BJ (cell line): Measurements from ENCODE around the gene NDRG4. TPM values are rescaled to one million over a fixed set of nuclear protein-coding genes. Genes with fewer than 3 reads are reported as not detected.

Source experiments
- CTCF ChIA-PET: fragments of 350-600 bp; formaldehyde crosslinking; extraction: SDS; loops from one replicate; lab custom pipeline; 2021; ENCODE audit warnings: antibody characterized with exemption, inconsistent platforms; lab: Yijun Ruan, JAX
- POLR2A ChIA-PET: fragments of 300-600 bp; sonication (Branson Sonifier 250); formaldehyde crosslinking; extraction: SDS; loops from one replicate; lab custom pipeline; 2021; ENCODE audit warnings: antibody characterized with exemption; lab: Charles Lee
- DNase-seq: peaks from one replicate; pipeline ENCODE4 v3.0.0-alpha.2; 2011; ENCODE audit warnings: low read depth
- H3K27me3 ChIP-seq: 2 replicates; pipeline ENCODE4 v1.6.0; 2011; ENCODE audit warnings: low read length; ENCODE audit not compliant: control insufficient read depth, insufficient read depth
- H3K36me3 ChIP-seq: 2 replicates; pipeline ENCODE4 v1.5.1; 2011; ENCODE audit warnings: low read length; ENCODE audit not compliant: control insufficient read depth, insufficient read depth
- H3K4me3 ChIP-seq: 2 replicates; pipeline ENCODE4 v1.5.1; 2011; ENCODE audit warnings: low read depth, mild to moderate bottlenecking, control low read depth, low read length
- polyA plus RNA-seq: library from polyadenylated mRNA; depleted of rRNA; stranded (reverse); fragments of >200 nt; gene quantifications from 2 replicates; pipeline ENCODE4 v1.2.3, GENCODE V29; 2011
- TF ChIP-seq, protein P1 (sequence below): IDR thresholded peaks from 2 replicates; pipeline ENCODE4 v1.5.1; 2011; ENCODE audit warnings: low read depth, mild to moderate bottlenecking, control low read depth, inconsistent platforms, low read length, moderate library complexity; ENCODE audit not compliant: insufficient read depth

Gene NDRG4
- polyA plus RNA-seq, 1 experiment = 20.7 TPM

DNA sequence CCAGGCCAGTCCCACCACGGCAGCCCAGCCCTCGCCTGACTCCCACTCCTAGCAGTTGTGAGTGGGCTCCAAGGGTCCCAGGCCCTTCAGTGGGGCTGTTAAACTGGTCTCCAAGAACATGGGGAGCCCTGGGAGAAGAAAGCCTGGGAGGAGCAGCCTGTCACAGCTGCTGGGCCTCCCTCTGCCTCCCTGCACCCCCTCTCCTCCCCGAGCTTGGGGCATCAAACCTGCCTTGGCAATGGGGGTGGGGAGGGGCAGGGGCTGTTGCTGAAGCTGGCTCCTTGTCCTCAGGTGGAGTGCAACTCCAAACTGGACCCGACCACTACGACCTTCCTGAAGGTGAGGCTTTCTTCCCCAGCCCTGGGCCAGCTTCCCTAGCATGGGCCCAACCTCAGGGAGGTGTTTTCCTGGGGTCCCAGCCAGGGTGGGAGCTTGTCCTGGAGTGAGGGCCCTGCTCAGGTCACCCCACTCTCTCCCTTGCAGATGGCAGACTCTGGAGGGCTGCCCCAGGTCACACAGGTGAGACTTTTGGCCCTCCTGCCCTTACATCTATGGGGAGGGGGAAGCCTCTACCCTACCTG lies 8.8 kb downstream of the NDRG4 start:
- TF ChIP-seq, protein P1, sequence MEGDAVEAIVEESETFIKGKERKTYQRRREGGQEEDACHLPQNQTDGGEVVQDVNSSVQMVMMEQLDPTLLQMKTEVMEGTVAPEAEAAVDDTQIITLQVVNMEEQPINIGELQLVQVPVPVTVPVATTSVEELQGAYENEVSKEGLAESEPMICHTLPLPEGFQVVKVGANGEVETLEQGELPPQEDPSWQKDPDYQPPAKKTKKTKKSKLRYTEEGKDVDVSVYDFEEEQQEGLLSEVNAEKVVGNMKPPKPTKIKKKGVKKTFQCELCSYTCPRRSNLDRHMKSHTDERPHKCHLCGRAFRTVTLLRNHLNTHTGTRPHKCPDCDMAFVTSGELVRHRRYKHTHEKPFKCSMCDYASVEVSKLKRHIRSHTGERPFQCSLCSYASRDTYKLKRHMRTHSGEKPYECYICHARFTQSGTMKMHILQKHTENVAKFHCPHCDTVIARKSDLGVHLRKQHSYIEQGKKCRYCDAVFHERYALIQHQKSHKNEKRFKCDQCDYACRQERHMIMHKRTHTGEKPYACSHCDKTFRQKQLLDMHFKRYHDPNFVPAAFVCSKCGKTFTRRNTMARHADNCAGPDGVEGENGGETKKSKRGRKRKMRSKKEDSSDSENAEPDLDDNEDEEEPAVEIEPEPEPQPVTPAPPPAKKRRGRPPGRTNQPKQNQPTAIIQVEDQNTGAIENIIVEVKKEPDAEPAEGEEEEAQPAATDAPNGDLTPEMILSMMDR = no peak
- ChIA-PET POLR2A (no interaction called here), CTCF (interaction anchor here (0.6 to 1.4 kb wide), 4 partner anchors 8 to 156 kb away, joined by 3 to 4 read pairs (median 4); no protein-coding TSS in a partner anchor)
- peaks cover 4% of the 10 kb centered on the region; the same call in 1 of the 2 replicates for H3K36me3 ChIP-seq
- no peak overlapping the region for H3K4me3 ChIP-seq
- H3K27me3 ChIP-seq = no peaks in the 10 kb centered on the region
- DNase-seq = no peak

DNA sequence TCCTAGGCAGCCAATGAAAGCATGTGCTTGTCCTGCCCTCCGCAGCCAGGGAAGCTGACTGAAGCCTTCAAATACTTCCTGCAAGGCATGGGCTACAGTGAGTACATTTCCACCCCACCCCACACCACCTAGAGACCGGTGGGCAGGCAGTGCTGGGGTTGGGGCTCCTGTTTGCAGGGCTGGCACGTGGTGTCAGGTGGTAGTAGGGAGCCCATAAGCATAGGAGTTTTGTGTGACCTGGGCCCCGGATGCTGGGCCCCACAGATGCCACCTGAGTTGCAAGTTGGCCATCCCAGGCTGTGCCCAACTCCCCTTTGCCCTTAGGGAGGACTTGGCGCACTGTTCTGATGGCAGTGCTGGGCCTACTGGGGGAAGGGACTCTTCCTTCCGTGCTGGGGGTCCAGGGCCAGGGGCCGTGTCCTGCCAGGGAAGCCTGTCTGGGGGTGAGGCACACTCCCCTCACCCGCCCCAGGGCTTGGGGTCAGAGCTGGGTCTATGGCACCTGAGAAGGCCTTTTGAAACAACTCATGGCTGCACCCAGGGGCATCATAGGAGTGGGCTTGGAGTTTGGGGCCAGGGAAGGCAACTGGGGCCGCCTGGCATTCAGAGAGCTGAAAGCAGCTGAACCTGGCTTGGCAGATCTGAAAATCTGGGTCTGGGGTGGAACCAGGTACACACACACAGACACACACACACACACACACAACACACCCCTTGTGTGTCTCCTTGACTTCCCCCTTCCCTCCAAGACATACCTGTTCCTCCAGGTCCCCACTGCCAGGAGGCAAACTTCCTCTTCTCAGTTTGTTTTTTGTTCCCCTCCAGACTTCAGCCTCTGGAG lies 9.5 kb downstream of the NDRG4 start:
- peaks cover 2% of the 10 kb centered on the region; the same call in 1 of the 2 replicates for H3K36me3 ChIP-seq
- CTCF ChIA-PET = interaction anchor here (0.6 to 1.4 kb wide), 6 partner anchors 8 to 155 kb away, joined by 3 to 5 read pairs (median 4); no protein-coding TSS in a partner anchor
- no peak for DNase-seq
- no peaks in the 10 kb centered on the region for H3K27me3 ChIP-seq
- POLR2A ChIA-PET = no interaction called here
- TF ChIP-seq, protein P1 = no peak
- H3K4me3 ChIP-seq = no peak overlapping the region

DNA sequence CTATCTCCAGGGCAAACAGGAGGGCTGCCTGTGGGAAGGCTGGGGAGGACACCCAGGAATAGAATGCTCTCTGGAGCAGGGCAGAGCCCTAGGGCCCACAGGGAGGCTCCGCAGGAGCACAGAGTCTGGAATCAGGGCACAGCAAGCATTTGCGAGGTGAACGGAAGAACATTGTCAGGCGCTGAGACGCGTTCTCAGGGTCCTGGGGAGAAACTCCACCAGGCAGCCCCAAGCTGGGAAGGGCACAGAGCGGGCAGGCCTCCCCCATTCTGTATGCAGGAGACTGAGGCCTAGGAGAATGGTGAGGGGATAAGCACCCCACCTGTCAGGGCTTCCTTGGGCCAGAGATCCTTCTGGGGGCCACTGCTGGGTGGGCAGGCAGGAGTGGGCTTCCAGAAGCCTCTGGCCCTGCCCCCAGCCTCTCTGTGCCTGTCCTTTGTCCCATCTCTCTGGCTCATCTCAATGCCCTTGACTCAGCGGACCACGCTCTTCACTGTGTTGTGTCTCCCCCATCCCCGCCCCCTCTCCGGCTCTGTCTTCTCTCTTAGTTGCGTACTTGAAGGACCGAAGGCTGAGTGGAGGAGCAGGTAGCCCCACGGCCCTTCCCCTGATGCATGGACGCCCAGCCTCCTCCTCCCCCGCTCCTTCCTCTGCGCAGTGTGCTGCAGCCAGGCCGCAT lies 10.3 kb downstream of the NDRG4 start:
- TF ChIP-seq, protein P1 = no peak
- DNase-seq = no peak
- H3K36me3 ChIP-seq = 0 out of 2 replicates have a peak, but pooled peaks cover 1% of the 10 kb centered on the region
- H3K4me3 ChIP-seq = no peak overlapping the region
- no peaks in the 10 kb centered on the region for H3K27me3 ChIP-seq
- ChIA-PET POLR2A (no interaction called here), CTCF (interaction anchor here (0.6 to 5.5 kb wide), 7 partner anchors 7 to 152 kb away, joined by 3 to 30 read pairs (median 4); partner anchors contain the start of gene NDRG4)

DNA sequence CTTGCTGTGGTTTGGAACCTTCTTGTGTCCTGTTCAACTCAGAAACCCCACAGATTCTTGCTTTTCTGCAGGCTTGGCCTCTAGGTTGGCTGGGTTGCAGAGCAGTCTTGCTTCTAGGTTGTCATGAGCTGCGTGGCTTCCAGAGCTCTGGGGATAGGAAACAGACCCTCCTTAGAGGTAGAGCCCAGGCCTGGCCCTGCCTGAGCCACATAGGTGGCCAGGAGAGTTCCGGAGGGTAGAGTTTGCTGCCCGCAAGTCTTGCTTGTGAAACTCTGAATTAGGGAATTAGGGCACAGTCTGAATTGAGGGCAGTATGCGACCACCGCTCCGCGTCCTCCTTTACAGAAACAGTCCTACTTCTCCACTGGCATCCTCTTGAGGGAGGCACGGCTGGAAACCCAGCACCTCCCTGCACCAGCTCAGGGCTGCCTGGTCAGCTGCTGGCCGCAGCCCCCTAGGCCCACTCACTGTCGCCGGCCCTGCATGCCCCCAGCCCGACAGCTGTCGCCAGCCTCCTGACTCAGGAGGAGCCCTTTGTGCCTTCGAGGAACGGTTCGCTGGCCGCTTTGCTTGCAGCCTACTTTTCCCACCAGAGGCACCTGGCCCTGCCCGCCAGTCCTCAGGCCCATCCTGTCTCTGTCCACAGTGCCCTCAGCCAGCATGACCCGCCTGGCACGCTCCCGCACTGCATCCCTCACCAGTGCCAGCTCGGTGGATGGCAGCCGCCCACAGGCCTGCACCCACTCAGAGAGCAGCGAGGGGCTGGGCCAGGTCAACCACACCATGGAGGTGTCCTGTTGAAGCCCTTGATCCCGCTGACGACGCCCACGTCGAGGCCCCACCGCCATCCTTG lies 11.1 kb downstream of the NDRG4 start:
- TF ChIP-seq, protein P1 = no peak
- ChIA-PET POLR2A (no interaction called here), CTCF (interaction anchor here (0.6 to 5.5 kb wide), 12 partner anchors 9 to 241 kb away, joined by 3 to 30 read pairs (median 5); partner anchors contain the start of gene NDRG4)
- Histone ChIP-seq H3K4me3 (no peak overlapping the region), H3K36me3 (0 out of 2 replicates have a peak, but pooled peaks cover 1% of the 10 kb centered on the region), H3K27me3 (no peaks in the 10 kb centered on the region)
- no peak for DNase-seq
